Measurements from ENCODE around the gene PCSK5.

Gene PCSK5

DNA sequence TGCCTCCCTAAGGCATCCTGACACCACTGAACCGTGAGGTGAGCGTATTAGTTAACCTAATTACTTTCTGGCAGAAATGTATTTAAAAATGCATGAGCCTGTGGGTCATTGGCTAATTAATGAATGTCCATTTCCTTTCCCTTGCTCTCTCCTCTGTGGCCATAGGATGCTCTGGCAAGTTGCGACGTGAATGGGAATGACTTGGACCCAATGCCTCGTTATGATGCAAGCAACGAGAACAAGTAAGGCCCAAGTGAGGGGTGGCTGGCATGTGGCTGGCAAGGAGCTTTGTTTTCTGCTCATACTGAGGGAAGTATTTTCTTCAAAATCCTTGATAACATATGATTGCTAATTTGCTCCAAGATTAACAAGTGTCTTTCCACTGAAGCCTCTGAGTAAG is 136.3 kb downstream of the PCSK5 start:
- ChIA-PET POLR2A (ENCODE audit: low non-redundant PET) (no interaction called here), CTCF (no interaction called here)
- TF ChIP-seq, protein P1, sequence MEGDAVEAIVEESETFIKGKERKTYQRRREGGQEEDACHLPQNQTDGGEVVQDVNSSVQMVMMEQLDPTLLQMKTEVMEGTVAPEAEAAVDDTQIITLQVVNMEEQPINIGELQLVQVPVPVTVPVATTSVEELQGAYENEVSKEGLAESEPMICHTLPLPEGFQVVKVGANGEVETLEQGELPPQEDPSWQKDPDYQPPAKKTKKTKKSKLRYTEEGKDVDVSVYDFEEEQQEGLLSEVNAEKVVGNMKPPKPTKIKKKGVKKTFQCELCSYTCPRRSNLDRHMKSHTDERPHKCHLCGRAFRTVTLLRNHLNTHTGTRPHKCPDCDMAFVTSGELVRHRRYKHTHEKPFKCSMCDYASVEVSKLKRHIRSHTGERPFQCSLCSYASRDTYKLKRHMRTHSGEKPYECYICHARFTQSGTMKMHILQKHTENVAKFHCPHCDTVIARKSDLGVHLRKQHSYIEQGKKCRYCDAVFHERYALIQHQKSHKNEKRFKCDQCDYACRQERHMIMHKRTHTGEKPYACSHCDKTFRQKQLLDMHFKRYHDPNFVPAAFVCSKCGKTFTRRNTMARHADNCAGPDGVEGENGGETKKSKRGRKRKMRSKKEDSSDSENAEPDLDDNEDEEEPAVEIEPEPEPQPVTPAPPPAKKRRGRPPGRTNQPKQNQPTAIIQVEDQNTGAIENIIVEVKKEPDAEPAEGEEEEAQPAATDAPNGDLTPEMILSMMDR (conservative IDR thresholded peaks at IDR 0.05; ENCODE audit: low read depth): no peak
- no peak for DNase-seq (ENCODE audit: low spot score)
- H3K27ac ChIP-seq: no peak overlapping the region

DNA sequence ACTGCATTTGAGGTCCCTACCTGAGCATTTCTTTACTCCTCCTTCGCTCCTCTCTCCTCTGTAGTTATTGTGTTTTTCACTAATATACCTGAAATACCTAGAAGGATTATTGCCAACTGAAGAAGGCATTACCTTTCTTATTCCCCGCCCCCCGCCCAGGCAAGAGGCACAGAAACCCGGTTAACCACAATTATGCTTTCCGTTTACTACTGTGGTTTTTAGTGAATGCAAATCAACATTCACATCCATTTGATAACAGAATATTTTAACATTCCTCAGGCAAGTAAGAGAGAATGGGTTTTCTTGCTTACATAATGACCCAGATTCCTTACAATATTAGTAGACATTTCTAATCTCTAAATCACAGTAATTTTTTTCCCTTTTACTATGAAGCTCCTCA is 136.9 kb downstream of the PCSK5 start:
- TF ChIP-seq, protein P1 (conservative IDR thresholded peaks at IDR 0.05; ENCODE audit: low read depth): no peak
- ChIA-PET POLR2A (ENCODE audit: low non-redundant PET) (no interaction called here), CTCF (interaction anchor here (0.6 kb wide), 1 partner anchor 14 kb away, joined by 3 read pairs; no protein-coding TSS in a partner anchor)
- no peak overlapping the region for H3K27ac ChIP-seq
- no peak for DNase-seq (ENCODE audit: low spot score)

DNA sequence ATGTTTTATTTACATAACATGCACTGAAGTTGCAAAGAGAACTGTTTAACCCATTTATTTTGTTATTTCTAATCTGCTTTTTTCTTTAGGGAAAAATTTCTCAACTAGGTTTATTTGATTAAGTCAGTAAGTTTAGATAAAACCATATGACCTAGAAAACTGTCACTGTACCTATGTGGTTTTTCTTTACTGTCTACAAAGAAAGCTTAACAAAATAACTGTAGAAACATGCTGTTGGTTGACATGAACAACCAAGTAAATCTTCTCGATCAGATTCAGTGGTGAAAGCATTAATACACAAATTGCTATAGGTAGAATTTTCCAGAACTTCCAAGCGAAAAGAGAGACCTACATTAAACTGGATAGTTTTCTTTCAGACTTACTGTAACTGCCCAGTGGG is 137.4 kb downstream of the PCSK5 start:
- POLR2A ChIA-PET (ENCODE audit: low non-redundant PET): no interaction called here
- TF ChIP-seq, protein P1 (conservative IDR thresholded peaks at IDR 0.05; ENCODE audit: low read depth): no peak
- CTCF ChIA-PET: interaction anchor here (0.6 kb wide), 1 partner anchor 14 kb away, joined by 3 read pairs; no protein-coding TSS in a partner anchor
- H3K27ac ChIP-seq: no peak overlapping the region
- no peak for DNase-seq (ENCODE audit: low spot score)

DNA sequence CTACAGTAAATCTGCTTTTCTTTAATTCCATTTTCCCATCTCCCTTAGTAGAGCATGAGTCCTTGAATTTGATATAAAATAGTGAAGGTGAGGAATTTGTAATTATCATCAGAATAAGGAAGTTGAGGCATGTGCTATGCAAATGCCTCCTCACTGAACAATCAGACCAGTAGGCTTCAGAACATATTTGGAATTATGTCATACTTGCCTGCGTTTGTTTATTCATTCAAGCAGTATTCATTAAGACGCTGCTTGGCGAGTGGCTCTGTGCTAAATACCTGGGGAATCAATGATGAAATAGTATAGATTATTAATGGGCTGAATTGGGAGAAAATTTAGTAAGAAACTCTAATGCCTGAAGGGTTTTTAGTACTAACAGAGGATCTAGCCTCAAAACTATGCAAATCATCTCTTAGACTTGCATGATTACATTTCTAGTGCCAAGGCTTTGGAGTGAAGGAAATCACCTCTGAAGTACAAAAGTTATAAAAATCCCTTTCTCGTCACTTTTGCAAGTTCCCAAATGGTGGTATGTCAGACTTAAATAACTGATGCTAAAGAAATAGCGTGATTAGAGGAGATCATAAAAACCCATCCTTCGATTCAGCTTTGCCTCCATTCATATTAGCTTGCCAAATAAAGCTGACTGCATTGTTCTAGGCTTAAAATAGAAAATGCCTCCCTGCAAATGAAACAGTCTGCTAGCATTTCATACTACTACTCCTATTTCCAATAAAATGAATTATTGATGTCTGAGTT is 141.7 kb downstream of the PCSK5 start:
- TF ChIP-seq, protein P1 (conservative IDR thresholded peaks at IDR 0.05; ENCODE audit: low read depth): no peak
- no peak overlapping the region for H3K27ac ChIP-seq
- POLR2A ChIA-PET (ENCODE audit: low non-redundant PET): no interaction called here
- CTCF ChIA-PET: no interaction called here
- DNase-seq (ENCODE audit: low spot score): no peak

DNA sequence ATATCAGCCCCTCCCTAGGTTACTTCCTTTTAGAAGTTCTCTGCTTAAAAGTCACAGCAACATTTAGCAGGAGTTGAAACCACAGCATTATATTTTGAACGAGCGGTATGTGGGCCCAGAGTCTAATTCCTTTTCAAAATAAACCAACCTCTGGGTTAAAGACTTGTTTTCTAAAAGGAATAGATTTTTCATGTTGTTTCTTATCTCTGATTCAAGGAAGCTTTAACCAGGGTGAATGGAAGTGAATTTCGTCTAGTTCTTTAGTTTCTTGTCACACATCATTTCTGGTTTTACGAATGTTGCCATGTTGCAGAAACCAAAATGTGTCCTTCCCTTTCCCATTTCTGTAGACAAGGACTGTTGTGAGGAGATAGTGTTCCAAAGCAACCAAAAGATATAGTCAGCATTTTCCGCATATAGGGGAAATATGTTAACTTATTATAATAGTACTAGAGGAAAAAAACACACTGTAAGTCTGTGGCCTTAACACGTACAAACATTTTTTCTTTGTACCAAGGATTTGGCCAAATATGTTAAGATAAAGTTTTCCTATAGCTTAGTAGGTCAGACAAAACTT is 142.4 kb downstream of the PCSK5 start:
- CTCF ChIA-PET: no interaction called here
- TF ChIP-seq, protein P1 (conservative IDR thresholded peaks at IDR 0.05; ENCODE audit: low read depth): no peak
- POLR2A ChIA-PET (ENCODE audit: low non-redundant PET): no interaction called here
- H3K27ac ChIP-seq: no peak overlapping the region
- no peak for DNase-seq (ENCODE audit: low spot score)

DNA sequence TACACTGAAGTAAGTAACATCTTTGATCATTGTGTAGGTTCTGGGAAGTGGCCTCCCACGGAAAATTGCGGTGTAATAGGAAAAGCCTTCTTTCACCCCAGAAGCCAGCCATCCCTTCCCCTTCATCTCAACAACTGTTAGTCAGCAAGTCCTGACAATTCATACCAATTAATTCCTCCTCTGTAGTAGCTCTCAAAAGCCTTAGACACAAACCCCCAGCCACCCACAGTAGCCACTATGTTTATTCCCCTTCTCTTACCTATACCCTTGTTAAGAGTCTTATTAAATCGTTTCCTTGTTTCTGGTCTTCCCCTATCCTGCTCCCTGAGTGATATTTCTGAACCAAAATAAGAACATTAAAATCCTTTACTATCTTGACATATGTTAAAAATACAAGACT is 143.6 kb downstream of the PCSK5 start:
- ChIA-PET POLR2A (ENCODE audit: low non-redundant PET) (no interaction called here), CTCF (no interaction called here)
- no peak overlapping the region for H3K27ac ChIP-seq
- TF ChIP-seq, protein P1 (conservative IDR thresholded peaks at IDR 0.05; ENCODE audit: low read depth): no peak
- no peak for DNase-seq (ENCODE audit: low spot score)
